ENCODE results near the gene SDSL.
A peak's percentile ranks its signal among the peaks of the same experiment; 100 is the strongest.

SDSL gene

GRCh38 chr12:113459981-113460380 is 37.8 kb downstream of the SDSL start:
- Histone ChIP-seq H3F3A (ENCODE audit: low read depth) (no peaks in the 10 kb centered on the region), H2AFZ (ENCODE audit: low read length) (no peak overlapping the region)

GRCh38 chr12:113461666-113462065 is 39.5 kb downstream of the SDSL start:
- Histone ChIP-seq H4K20me1 (ENCODE audit: insufficient read depth, low read length, poor library complexity, severe bottlenecking) (peaks cover 3% of the 10 kb centered on the region), H3K9me3 (ENCODE audit: insufficient read depth, low read depth, low read length) (no peaks in the 10 kb centered on the region), H3K4me3 (ENCODE audit: low read length, poor library complexity, severe bottlenecking) (no peak overlapping the region), H3K79me2 (ENCODE audit: insufficient read depth, low read length) (no peaks in the 10 kb centered on the region), H3F3A (ENCODE audit: low read depth) (no peaks in the 10 kb centered on the region), H3K9ac (ENCODE audit: low read depth, low read length, poor library complexity, severe bottlenecking) (no peak overlapping the region), H2AFZ (ENCODE audit: low read length) (no peak overlapping the region), H3K9me2 (replicated peaks; ENCODE audit: low read depth, low read length) (no peaks in the 10 kb centered on the region), H3K4me1 (ENCODE audit: insufficient read depth, low read length, poor library complexity, severe bottlenecking) (no peaks in the 10 kb centered on the region), H3K27me3 (ENCODE audit: insufficient read depth, low read length, poor library complexity, severe bottlenecking) (no peaks in the 10 kb centered on the region), H3K4me2 (ENCODE audit: low read depth, low read length, poor library complexity, severe bottlenecking) (no peak overlapping the region), H3K36me3 (ENCODE audit: insufficient read depth, low read length) (no peaks in the 10 kb centered on the region)
- TF ChIP-seq EZH2phosphoT487 (IDR thresholded peaks at IDR 0.05; ENCODE audit: borderline replicate concordance) = no peak
- TF ChIP-seq, protein P1, sequence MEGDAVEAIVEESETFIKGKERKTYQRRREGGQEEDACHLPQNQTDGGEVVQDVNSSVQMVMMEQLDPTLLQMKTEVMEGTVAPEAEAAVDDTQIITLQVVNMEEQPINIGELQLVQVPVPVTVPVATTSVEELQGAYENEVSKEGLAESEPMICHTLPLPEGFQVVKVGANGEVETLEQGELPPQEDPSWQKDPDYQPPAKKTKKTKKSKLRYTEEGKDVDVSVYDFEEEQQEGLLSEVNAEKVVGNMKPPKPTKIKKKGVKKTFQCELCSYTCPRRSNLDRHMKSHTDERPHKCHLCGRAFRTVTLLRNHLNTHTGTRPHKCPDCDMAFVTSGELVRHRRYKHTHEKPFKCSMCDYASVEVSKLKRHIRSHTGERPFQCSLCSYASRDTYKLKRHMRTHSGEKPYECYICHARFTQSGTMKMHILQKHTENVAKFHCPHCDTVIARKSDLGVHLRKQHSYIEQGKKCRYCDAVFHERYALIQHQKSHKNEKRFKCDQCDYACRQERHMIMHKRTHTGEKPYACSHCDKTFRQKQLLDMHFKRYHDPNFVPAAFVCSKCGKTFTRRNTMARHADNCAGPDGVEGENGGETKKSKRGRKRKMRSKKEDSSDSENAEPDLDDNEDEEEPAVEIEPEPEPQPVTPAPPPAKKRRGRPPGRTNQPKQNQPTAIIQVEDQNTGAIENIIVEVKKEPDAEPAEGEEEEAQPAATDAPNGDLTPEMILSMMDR (conservative IDR thresholded peaks at IDR 0.05; ENCODE audit: low read length) = peak; percentile 64

More at GRCh38 chr12:113459981-113460380, 37.8 kb downstream of the SDSL start:
- H3K4me1 ChIP-seq (ENCODE audit: insufficient read depth, low read length, poor library complexity, severe bottlenecking) = no peaks in the 10 kb centered on the region
- no peaks in the 10 kb centered on the region for H3K36me3 ChIP-seq (ENCODE audit: insufficient read depth, low read length)
- H3K4me2 ChIP-seq (ENCODE audit: low read depth, low read length, poor library complexity, severe bottlenecking) = no peak overlapping the region
- TF ChIP-seq, protein P1 (conservative IDR thresholded peaks at IDR 0.05; ENCODE audit: low read length) = no peak
- no peak for TF ChIP-seq EZH2phosphoT487 (IDR thresholded peaks at IDR 0.05; ENCODE audit: borderline replicate concordance)
- no peaks in the 10 kb centered on the region for H3K9me2 ChIP-seq (replicated peaks; ENCODE audit: low read depth, low read length)
- no peaks in the 10 kb centered on the region for H3K9me3 ChIP-seq (ENCODE audit: insufficient read depth, low read depth, low read length)
- no peak overlapping the region for H3K9ac ChIP-seq (ENCODE audit: low read depth, low read length, poor library complexity, severe bottlenecking)
- H3K27me3 ChIP-seq (ENCODE audit: insufficient read depth, low read length, poor library complexity, severe bottlenecking) = no peaks in the 10 kb centered on the region
- H4K20me1 ChIP-seq (ENCODE audit: insufficient read depth, low read length, poor library complexity, severe bottlenecking) = peaks cover 3% of the 10 kb centered on the region
- H3K79me2 ChIP-seq (ENCODE audit: insufficient read depth, low read length) = no peaks in the 10 kb centered on the region
- no peak overlapping the region for H3K4me3 ChIP-seq (ENCODE audit: low read length, poor library complexity, severe bottlenecking)

DNA sequence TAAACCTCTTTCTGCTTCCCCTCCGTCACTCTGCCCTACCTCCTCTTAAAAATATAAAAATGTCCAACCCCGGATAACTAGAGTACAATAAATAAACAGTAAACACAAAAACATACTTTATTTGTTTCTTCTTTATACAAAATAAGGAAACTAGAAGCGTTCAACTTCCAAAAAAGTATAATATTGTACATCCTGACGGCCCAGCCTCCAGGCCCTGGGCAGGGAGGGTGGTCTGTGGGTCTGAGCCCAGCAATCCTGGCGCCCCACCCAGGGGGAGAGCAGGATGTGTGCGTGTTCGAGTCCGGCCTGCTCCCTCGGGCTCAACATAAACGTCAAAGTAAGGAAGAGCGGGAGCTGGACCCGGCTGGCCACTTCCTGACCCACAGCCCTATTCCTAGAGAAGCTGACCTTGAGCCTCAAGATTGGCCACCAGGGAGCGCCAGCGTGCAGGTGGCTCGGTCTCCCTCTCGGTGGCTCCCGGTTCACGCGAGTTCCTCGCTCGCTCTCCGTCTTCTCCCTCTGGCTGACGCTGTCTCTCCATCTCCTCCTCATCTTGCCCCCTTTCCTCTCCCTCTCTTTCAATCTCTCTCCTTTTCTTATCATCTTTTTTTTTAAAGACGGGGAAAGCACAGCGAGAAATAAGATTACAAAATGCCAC is 40.1 kb downstream of the SDSL start:
- H4K20me1 ChIP-seq (ENCODE audit: insufficient read depth, low read length, poor library complexity, severe bottlenecking) = peaks cover 3% of the 10 kb centered on the region
- no peaks in the 10 kb centered on the region for H3K9me3 ChIP-seq (ENCODE audit: insufficient read depth, low read depth, low read length)
- no peak overlapping the region for H3K4me3 ChIP-seq (ENCODE audit: low read length, poor library complexity, severe bottlenecking)
- no peaks in the 10 kb centered on the region for H3F3A ChIP-seq (ENCODE audit: low read depth)
- no peak overlapping the region for H3K4me2 ChIP-seq (ENCODE audit: low read depth, low read length, poor library complexity, severe bottlenecking)
- no peaks in the 10 kb centered on the region for H3K36me3 ChIP-seq (ENCODE audit: insufficient read depth, low read length)
- no peaks in the 10 kb centered on the region for H3K27me3 ChIP-seq (ENCODE audit: insufficient read depth, low read length, poor library complexity, severe bottlenecking)
- H3K4me1 ChIP-seq (ENCODE audit: insufficient read depth, low read length, poor library complexity, severe bottlenecking) = no peaks in the 10 kb centered on the region
- H3K9me2 ChIP-seq (replicated peaks; ENCODE audit: low read depth, low read length) = no peaks in the 10 kb centered on the region
- no peaks in the 10 kb centered on the region for H3K79me2 ChIP-seq (ENCODE audit: insufficient read depth, low read length)
- no peak overlapping the region for H3K9ac ChIP-seq (ENCODE audit: low read depth, low read length, poor library complexity, severe bottlenecking)
- no peak for TF ChIP-seq EZH2phosphoT487 (IDR thresholded peaks at IDR 0.05; ENCODE audit: borderline replicate concordance)
- TF ChIP-seq, protein P1 (conservative IDR thresholded peaks at IDR 0.05; ENCODE audit: low read length) = peak; percentile 76
- H2AFZ ChIP-seq (ENCODE audit: low read length) = 0 out of 2 replicates have a peak overlapping the region, but pooled peaks have one; percentile 55

Measured in Loucy (cell line).